ENCODE data around the gene CD82. TPM values are rescaled to one million over a fixed set of nuclear protein-coding genes. Genes with fewer than 3 reads are reported as not detected.
"Not testable (repeated sequence)": the region's sequence is repeated elsewhere in the genome, so short reads cannot be mapped to it uniquely, and the experiment has no call there.

The CD82 gene
- total RNA-seq, 5 donors from 2014 or later (not counting 1 experiment from before 2014, with no cell fraction given), result 53.4 to 99.6 (median 69.0) TPM

- no peak overlapping the region for H3K27ac ChIP-seq (ENCODE audit: low read length)
- H3K27ac Mint-ChIP-seq, result peak overlapping the region; percentile 66 to 83
- no peak overlapping the region for H3K4me3 Mint-ChIP-seq
- POLR2A ChIA-PET, result interaction anchor here in 1 of 2 donors (0.8 kb wide), 1 partner anchor 547 kb away, joined by 4 read pairs; no protein-coding TSS in a partner anchor
- ATAC-seq (replicated peaks in 1 of 4), result peak; percentile 71 to 85 (median 76)
- 88% methylated on average over 4 of the region's 11 CpGs for WGBS (ENCODE audit: insufficient coverage)
- no peaks in the 10 kb centered on the region for H3K36me3 Mint-ChIP-seq
- H3K27me3 ChIP-seq (replicated peaks in 1 of 2; ENCODE audit: control insufficient read depth in 2 of 2, extremely low read depth in 1 of 2, insufficient read depth in 2 of 2, low read length in 1 of 2), result no peaks in the 10 kb centered on the region
- H3K27me3 Mint-ChIP-seq, result no peaks in the 10 kb centered on the region
- CTCF ChIA-PET, result interaction anchor here (0.6 to 2.9 kb wide), 18 partner anchors 9 to 988 kb away, joined by 3 to 28 read pairs (median 4); partner anchors contain the start of gene CD82 (in 1 of the 2)
- H3K9me3 Mint-ChIP-seq, result peaks cover 0 to 5% (median 4%) of the 10 kb centered on the region in 3 donors
- H3K4me3 ChIP-seq (ENCODE audit: control insufficient read depth in 1 of 2, extremely low read depth in 1 of 2, low read length in 1 of 2), result no peak overlapping the region
- H3K9me3 ChIP-seq, result no peaks in the 10 kb centered on the region
- H3K36me3 ChIP-seq (ENCODE audit: control insufficient read depth in 2 of 2, extremely low read depth in 1 of 2, insufficient read depth in 1 of 2, low read length in 1 of 2), result no peaks in the 10 kb centered on the region
- peaks cover 13 to 35% (median 19%) of the 10 kb centered on the region in 3 donors for H3K4me1 Mint-ChIP-seq
- peak in 34 of 35 experiments; percentile 24 to 83 (median 61) for DNase-seq
- peaks cover 8 to 19% of the 10 kb centered on the region in 2 experiments for H3K4me1 ChIP-seq (ENCODE audit: control insufficient read depth in 1 of 2, extremely low read depth in 1 of 2, insufficient read depth in 2 of 2, low read length in 2 of 2)
Observed at GRCh38 chr11:44556735-44557409, 8.6 kb upstream of the CD82 start.

- Mint-ChIP-seq H3K36me3 (no peaks in the 10 kb centered on the region), H3K9me3 (peaks cover 0 to 5% (median 4%) of the 10 kb centered on the region in 3 donors), H3K4me1 (peaks cover 13 to 35% (median 19%) of the 10 kb centered on the region in 3 donors), H3K27me3 (no peaks in the 10 kb centered on the region), H3K27ac (peak overlapping the region in 1 of 2 donors; percentile 39), H3K4me3 (no peak overlapping the region)
- DNase-seq (no peak), ATAC-seq (replicated peaks in 1 of 4) (no peak)
- H3K36me3 ChIP-seq (ENCODE audit: control insufficient read depth in 2 of 2, extremely low read depth in 1 of 2, insufficient read depth in 1 of 2, low read length in 1 of 2), result no peaks in the 10 kb centered on the region
- H3K4me1 ChIP-seq (ENCODE audit: control insufficient read depth in 1 of 2, extremely low read depth in 1 of 2, insufficient read depth in 2 of 2, low read length in 2 of 2), result peaks cover 8 to 19% of the 10 kb centered on the region in 2 experiments
- no peaks in the 10 kb centered on the region for H3K9me3 ChIP-seq
- H3K4me3 ChIP-seq (ENCODE audit: control insufficient read depth in 1 of 2, extremely low read depth in 1 of 2, low read length in 1 of 2), result no peak overlapping the region
- ChIA-PET POLR2A (no interaction called here), CTCF (interaction anchor here (0.6 to 2.9 kb wide), 15 partner anchors 12 to 354 kb away, joined by 3 to 28 read pairs (median 5); no protein-coding TSS in a partner anchor)
- WGBS (ENCODE audit: insufficient coverage), result 93% methylated on average over 3 of the region's 5 CpGs
- no peaks in the 10 kb centered on the region for H3K27me3 ChIP-seq (replicated peaks in 1 of 2; ENCODE audit: control insufficient read depth in 2 of 2, extremely low read depth in 1 of 2, insufficient read depth in 2 of 2, low read length in 1 of 2)
- no peak overlapping the region for H3K27ac ChIP-seq (ENCODE audit: low read length)
Observed at GRCh38 chr11:44557464-44557863, 8.0 kb upstream of the CD82 start.

DNA sequence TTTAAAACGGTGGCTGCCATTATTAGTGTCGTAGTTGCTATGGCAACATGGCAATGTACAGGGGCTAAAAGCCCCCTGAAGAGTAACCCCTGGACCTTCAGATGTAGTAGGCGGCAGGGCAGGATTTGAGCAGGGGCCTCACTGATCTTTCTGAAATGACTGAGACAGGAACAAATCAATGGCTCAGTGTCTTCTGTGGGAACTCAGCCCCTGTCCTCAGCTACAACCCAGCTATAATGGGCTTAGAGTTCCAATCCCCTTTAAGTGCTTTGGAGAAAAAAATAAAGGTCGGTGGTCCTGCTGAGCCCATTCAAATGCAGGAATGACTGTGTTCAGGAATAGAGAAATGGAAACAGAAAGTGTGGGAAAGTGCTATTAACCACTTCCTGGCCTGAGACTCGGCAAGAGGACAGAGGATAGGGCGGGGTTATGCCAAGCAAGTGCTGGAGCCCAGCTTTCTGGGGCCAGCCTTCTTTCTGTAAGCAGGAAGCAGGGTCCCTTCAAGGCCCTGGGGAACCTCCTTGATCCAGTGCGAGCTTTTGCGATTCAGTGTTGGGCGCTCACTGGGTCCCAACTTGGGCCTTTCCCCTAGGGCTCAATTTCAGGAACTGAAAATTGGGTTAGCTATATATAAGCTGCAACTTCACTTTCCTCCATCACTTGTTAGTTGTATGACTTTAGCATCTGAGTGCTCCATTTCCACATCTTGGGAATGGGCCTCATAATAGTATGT is 6.1 kb upstream of the CD82 start:
- 59% methylated on average over 3 of the region's 9 CpGs for WGBS (ENCODE audit: insufficient coverage)
- POLR2A ChIA-PET, result interaction anchor here in 1 of 2 donors (0.6 kb wide), 2 partner anchors 54 to 643 kb away, joined by 4 read pairs; no protein-coding TSS in a partner anchor

DNA sequence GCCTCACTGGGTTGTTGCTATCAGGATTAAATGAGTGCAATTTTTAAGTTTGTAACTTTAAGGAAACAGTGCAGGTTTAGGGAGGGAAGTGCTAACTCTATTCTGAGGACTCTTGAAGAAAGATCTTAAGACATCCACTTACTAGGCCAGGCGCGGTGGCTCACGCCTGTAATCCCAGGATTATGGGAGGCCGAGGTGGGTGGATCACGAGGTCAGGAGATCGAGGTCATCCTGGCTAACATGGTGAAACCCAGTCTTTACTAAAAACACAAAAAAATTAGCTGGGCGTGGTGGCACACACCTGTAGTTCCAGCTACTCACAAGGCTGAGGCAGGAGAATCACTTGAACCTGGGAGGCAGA is 5.5 kb upstream of the CD82 start:
- peak overlapping the region; percentile 64 to 73 for H3K27ac Mint-ChIP-seq
- WGBS (ENCODE audit: insufficient coverage), result 100% methylated on average over 1 of the region's 7 CpGs
- ATAC-seq (replicated peaks in 1 of 4); H3K9me3 ChIP-seq; H3K4me3 ChIP-seq (ENCODE audit: control insufficient read depth in 1 of 2, extremely low read depth in 1 of 2, low read length in 1 of 2); H3K27me3 Mint-ChIP-seq; H3K27ac ChIP-seq (ENCODE audit: low read length); H3K9me3 Mint-ChIP-seq; H3K36me3 ChIP-seq (ENCODE audit: control insufficient read depth in 2 of 2, extremely low read depth in 1 of 2, insufficient read depth in 1 of 2, low read length in 1 of 2); H3K27me3 ChIP-seq (replicated peaks in 1 of 2; ENCODE audit: control insufficient read depth in 2 of 2, extremely low read depth in 1 of 2, insufficient read depth in 2 of 2, low read length in 1 of 2); DNase-seq; H3K4me3 Mint-ChIP-seq; H3K36me3 Mint-ChIP-seq: not testable (repeated sequence)
- CTCF ChIA-PET, result interaction anchor here in 1 of 2 donors (1.0 to 3.0 kb wide), 5 partner anchors 9 to 60 kb away, joined by 3 to 16 read pairs (median 8); no protein-coding TSS in a partner anchor
- POLR2A ChIA-PET, result interaction anchor here in 1 of 2 donors (0.6 kb wide), 2 partner anchors 31 to 642 kb away, joined by 3 to 4 read pairs; no protein-coding TSS in a partner anchor
- H3K4me1 Mint-ChIP-seq, result peaks cover 13 to 39% (median 19%) of the 10 kb centered on the region in 3 donors
- H3K4me1 ChIP-seq (ENCODE audit: control insufficient read depth in 1 of 2, extremely low read depth in 1 of 2, insufficient read depth in 2 of 2, low read length in 2 of 2), result peaks cover 8 to 24% of the 10 kb centered on the region in 2 experiments

More for the DNA sequence above, 6.1 kb upstream of the CD82 start:
- no peaks in the 10 kb centered on the region for H3K27me3 ChIP-seq (replicated peaks in 1 of 2; ENCODE audit: control insufficient read depth in 2 of 2, extremely low read depth in 1 of 2, insufficient read depth in 2 of 2, low read length in 1 of 2)
- CTCF ChIA-PET, result interaction anchor here (0.6 to 3.0 kb wide), 11 partner anchors 10 to 369 kb away, joined by 3 to 16 read pairs (median 4); no protein-coding TSS in a partner anchor
- H3K27me3 Mint-ChIP-seq, result no peaks in the 10 kb centered on the region
- peak overlapping the region; percentile 64 to 73 for H3K27ac Mint-ChIP-seq
- ATAC-seq (replicated peaks in 1 of 4) (peak in 1 of 4 experiments; percentile 40), DNase-seq (peak in 1 of 35 experiments; percentile 22)
- H3K4me3 Mint-ChIP-seq, result no peak overlapping the region
- H3K4me1 Mint-ChIP-seq, result peaks cover 13 to 35% (median 19%) of the 10 kb centered on the region in 3 donors
- H3K36me3 ChIP-seq (ENCODE audit: control insufficient read depth in 2 of 2, extremely low read depth in 1 of 2, insufficient read depth in 1 of 2, low read length in 1 of 2), result no peaks in the 10 kb centered on the region
- H3K4me3 ChIP-seq (ENCODE audit: control insufficient read depth in 1 of 2, extremely low read depth in 1 of 2, low read length in 1 of 2), result no peak overlapping the region
- no peaks in the 10 kb centered on the region for H3K9me3 ChIP-seq
- no peak overlapping the region for H3K27ac ChIP-seq (ENCODE audit: low read length)
- no peaks in the 10 kb centered on the region for H3K36me3 Mint-ChIP-seq
- H3K9me3 Mint-ChIP-seq, result no peaks in the 10 kb centered on the region
- H3K4me1 ChIP-seq (ENCODE audit: control insufficient read depth in 1 of 2, extremely low read depth in 1 of 2, insufficient read depth in 2 of 2, low read length in 2 of 2), result peaks cover 8 to 19% of the 10 kb centered on the region in 2 experiments

GRCh38 chr11:44561275-44561805 is 4.1 kb upstream of the CD82 start:
- Histone ChIP-seq H3K4me3 (ENCODE audit: control insufficient read depth in 1 of 2, extremely low read depth in 1 of 2, low read length in 1 of 2) (no peak overlapping the region), H3K4me1 (ENCODE audit: control insufficient read depth in 1 of 2, extremely low read depth in 1 of 2, insufficient read depth in 2 of 2, low read length in 2 of 2) (peaks cover 12 to 37% of the 10 kb centered on the region in 2 experiments), H3K27ac (ENCODE audit: low read length) (no peak overlapping the region), H3K9me3 (no peaks in the 10 kb centered on the region), H3K36me3 (ENCODE audit: control insufficient read depth in 2 of 2, extremely low read depth in 1 of 2, insufficient read depth in 1 of 2, low read length in 1 of 2) (no peaks in the 10 kb centered on the region), H3K27me3 (replicated peaks in 1 of 2; ENCODE audit: control insufficient read depth in 2 of 2, extremely low read depth in 1 of 2, insufficient read depth in 2 of 2, low read length in 1 of 2) (no peaks in the 10 kb centered on the region)
- no peaks in the 10 kb centered on the region for H3K9me3 Mint-ChIP-seq
- ChIA-PET POLR2A (no interaction called here), CTCF (interaction anchor here (1.1 to 3.0 kb wide), 3 partner anchors 10 to 53 kb away, joined by 3 to 10 read pairs (median 8); no protein-coding TSS in a partner anchor)
- 100% methylated on average over 1 of the region's 3 CpGs for WGBS (ENCODE audit: insufficient coverage)
- H3K4me1 Mint-ChIP-seq, result peaks cover 18 to 44% (median 24%) of the 10 kb centered on the region in 3 donors
- ATAC-seq (replicated peaks in 1 of 4), result no peak
- no peaks in the 10 kb centered on the region for H3K27me3 Mint-ChIP-seq
- DNase-seq, result no peak
- peak overlapping the region in 1 of 2 donors; percentile 4 for H3K27ac Mint-ChIP-seq
- H3K4me3 Mint-ChIP-seq, result no peak overlapping the region
- no peaks in the 10 kb centered on the region for H3K36me3 Mint-ChIP-seq
